T-helper 2 cell treated with Interferon-gamma antibody and Interleukin-4, amounts not matched to agents 5 μg/mL and 100 μg/mL, for 36 hours (primary cell): ENCODE data around the gene SLC8A1.
A peak's percentile ranks its signal among the peaks of the same experiment; 100 is the strongest.

ENCODE experiments used
- DNase-seq: peaks from one replicate; pipeline ENCODE4 v3.0.0; 2021; ENCODE audit warnings: low spot score
- H3K27ac Mint-ChIP-seq: one replicate; pipeline ENCODE4 v1.8.0; 2021; ENCODE audit warnings: mild to moderate bottlenecking, mixed read lengths
- H3K27me3 Mint-ChIP-seq: one replicate; pipeline ENCODE4 v1.8.0; 2021; ENCODE audit warnings: low read depth, mixed read lengths
- H3K36me3 Mint-ChIP-seq: one replicate; pipeline ENCODE4 v1.8.0; 2021; ENCODE audit warnings: low read depth, mixed read lengths
- H3K4me1 Mint-ChIP-seq: one replicate; pipeline ENCODE4 v1.8.0; 2021; ENCODE audit warnings: low read depth, mixed read lengths
- H3K4me3 Mint-ChIP-seq: one replicate; pipeline ENCODE4 v1.8.0; 2022; ENCODE audit warnings: mild to moderate bottlenecking, moderate library complexity, mixed read lengths
- H3K9me3 Mint-ChIP-seq: one replicate; pipeline ENCODE4 v1.8.0; 2021; ENCODE audit warnings: mixed read lengths

Gene SLC8A1

GRCh38 chr2:40474306-40474705 lies 22.4 kb upstream of the SLC8A1 start:
- H3K9me3 Mint-ChIP-seq = no peaks in the 10 kb centered on the region
- no peaks in the 10 kb centered on the region for H3K4me1 Mint-ChIP-seq
- no peak for DNase-seq

GRCh38 chr2:40471866-40472265 lies 20.0 kb upstream of the SLC8A1 start:
- H3K9me3 Mint-ChIP-seq = no peaks in the 10 kb centered on the region
- no peaks in the 10 kb centered on the region for H3K36me3 Mint-ChIP-seq
- H3K27me3 Mint-ChIP-seq = peaks cover 5% of the 10 kb centered on the region
- H3K27ac Mint-ChIP-seq = no peak overlapping the region
- no peak overlapping the region for H3K4me3 Mint-ChIP-seq
- no peak for DNase-seq
- no peaks in the 10 kb centered on the region for H3K4me1 Mint-ChIP-seq

More at GRCh38 chr2:40474306-40474705, 22.4 kb upstream of the SLC8A1 start:
- H3K27me3 Mint-ChIP-seq = peaks cover 5% of the 10 kb centered on the region
- H3K4me3 Mint-ChIP-seq = no peak overlapping the region
- H3K36me3 Mint-ChIP-seq = no peaks in the 10 kb centered on the region
- H3K27ac Mint-ChIP-seq = no peak overlapping the region

DNA sequence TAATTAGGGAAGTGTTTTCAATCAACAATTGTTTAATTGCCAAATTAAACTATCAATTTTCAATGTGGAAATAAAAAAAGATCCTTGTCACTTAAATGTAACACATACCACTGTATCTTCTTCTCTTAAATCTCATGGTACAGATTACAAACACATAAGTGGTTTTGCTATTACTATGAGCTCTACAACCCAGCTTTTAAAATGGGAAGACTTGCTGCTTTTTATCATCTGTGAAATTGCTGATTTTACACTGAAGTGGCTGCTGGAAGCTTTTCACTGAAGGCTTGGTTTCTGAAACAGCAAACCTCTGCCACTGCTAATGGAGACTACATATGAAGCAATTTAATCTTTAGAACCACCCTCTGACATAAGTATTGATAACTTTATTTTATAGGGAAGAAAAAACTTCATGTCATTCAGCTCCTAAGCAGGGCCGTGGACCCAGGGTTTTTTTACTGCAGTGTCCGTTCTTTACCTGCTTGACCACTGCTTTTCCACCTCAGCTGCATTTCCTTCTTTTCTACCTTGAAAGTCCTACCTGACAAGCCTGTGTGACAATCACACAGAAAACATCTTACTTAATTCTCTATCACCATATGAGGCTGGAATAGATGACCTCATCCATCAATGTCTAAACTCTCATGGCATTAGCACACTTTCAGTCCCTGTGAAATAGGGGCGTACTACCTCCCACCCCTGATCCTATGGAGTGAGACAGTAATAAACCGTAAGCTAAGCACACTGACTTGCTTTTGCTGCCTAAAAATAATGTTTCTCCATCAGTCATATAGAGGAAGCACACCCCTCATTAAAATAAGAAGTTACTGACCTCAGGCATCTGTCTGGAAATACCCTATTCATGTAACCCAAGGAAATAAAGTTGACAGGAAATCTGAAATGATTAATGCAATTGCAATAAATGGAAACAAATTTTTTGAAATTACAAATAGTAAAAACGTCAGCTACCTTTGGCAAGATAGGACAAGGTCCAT lies 19.2 kb upstream of the SLC8A1 start:
- H3K4me3 Mint-ChIP-seq = no peak overlapping the region
- H3K9me3 Mint-ChIP-seq = no peaks in the 10 kb centered on the region
- H3K27me3 Mint-ChIP-seq = peaks cover 2% of the 10 kb centered on the region
- no peaks in the 10 kb centered on the region for H3K4me1 Mint-ChIP-seq
- H3K36me3 Mint-ChIP-seq = no peaks in the 10 kb centered on the region
- no peak for DNase-seq
- H3K27ac Mint-ChIP-seq = no peak overlapping the region

DNA sequence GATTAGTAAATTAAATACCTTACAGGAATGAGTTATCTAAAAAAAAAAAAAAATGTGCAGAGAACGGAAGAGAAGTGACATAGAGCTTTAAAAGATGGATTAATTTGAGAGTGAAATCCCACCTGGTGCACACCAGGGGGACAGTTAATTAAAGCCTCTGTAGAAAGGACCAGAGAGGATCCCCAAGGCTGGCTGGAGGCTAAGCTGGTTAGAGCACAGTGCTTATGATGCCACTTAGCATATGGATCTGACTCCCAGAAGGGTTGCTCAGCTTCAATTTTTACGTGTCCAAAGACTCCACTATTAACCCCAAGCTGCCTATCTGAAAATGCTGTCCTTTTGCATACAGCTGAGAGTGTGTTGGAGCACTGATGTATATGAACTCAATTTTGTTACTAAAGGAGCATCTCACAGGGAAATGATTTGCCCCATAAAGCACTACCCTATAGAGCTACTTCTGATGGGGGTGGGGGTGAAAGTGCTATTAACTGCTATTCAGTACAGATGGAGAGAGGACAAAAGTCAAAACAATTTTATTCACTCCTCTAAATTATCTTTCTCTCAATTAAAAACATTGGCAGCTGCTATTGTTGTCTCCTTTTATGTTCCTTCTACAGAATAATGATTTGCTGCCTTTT lies 15.2 kb upstream of the SLC8A1 start:
- DNase-seq = no peak
- Mint-ChIP-seq H3K36me3 (no peaks in the 10 kb centered on the region), H3K4me3 (no peak overlapping the region), H3K27me3 (no peaks in the 10 kb centered on the region), H3K4me1 (no peaks in the 10 kb centered on the region), H3K27ac (no peak overlapping the region), H3K9me3 (no peaks in the 10 kb centered on the region)

- no peaks in the 10 kb centered on the region for H3K9me3 Mint-ChIP-seq
- H3K27ac Mint-ChIP-seq = no peak overlapping the region
- no peaks in the 10 kb centered on the region for H3K4me1 Mint-ChIP-seq
- no peaks in the 10 kb centered on the region for H3K36me3 Mint-ChIP-seq
- no peak for DNase-seq
- H3K27me3 Mint-ChIP-seq = no peaks in the 10 kb centered on the region
- H3K4me3 Mint-ChIP-seq = no peak overlapping the region
Observed at GRCh38 chr2:40466332-40466906, 14.5 kb upstream of the SLC8A1 start.

DNA sequence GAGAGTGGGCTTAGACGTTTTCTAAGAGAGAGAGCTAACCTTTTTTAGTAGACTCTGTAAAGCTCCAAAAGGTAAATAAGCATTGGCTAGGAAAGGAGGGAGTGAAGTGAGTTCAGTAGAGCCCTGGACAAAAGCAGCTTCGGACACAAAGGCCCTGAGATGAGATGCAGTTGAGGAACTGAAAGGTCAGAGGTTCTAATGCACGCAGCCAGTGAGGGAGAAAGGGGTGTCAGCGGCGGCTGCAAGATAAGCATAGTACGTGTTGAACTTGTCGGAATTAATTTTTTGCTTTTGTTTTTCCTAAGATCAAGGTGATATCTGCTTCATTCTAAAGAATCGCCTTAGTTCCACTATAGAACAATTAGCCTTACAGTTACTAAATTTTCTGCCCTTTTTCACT lies 11.2 kb upstream of the SLC8A1 start:
- Mint-ChIP-seq H3K4me1 (no peaks in the 10 kb centered on the region), H3K27ac (no peak overlapping the region), H3K4me3 (no peak overlapping the region), H3K36me3 (no peaks in the 10 kb centered on the region), H3K9me3 (no peaks in the 10 kb centered on the region), H3K27me3 (no peaks in the 10 kb centered on the region)
- no peak for DNase-seq

GRCh38 chr2:40458271-40458794 lies 6.4 kb upstream of the SLC8A1 start:
- H3K27ac Mint-ChIP-seq = no peak overlapping the region
- no peak for DNase-seq
- no peaks in the 10 kb centered on the region for H3K9me3 Mint-ChIP-seq
- no peak overlapping the region for H3K4me3 Mint-ChIP-seq
- H3K4me1 Mint-ChIP-seq = peaks cover 2% of the 10 kb centered on the region
- peaks cover 15% of the 10 kb centered on the region for H3K27me3 Mint-ChIP-seq
- no peaks in the 10 kb centered on the region for H3K36me3 Mint-ChIP-seq

- peaks cover 18% of the 10 kb centered on the region for H3K27me3 Mint-ChIP-seq
- H3K4me1 Mint-ChIP-seq = peaks cover 2% of the 10 kb centered on the region
Observed at GRCh38 chr2:40457837-40458236, 5.9 kb upstream of the SLC8A1 start.

GRCh38 chr2:40457366-40457765 lies 5.5 kb upstream of the SLC8A1 start:
- Mint-ChIP-seq H3K9me3 (no peaks in the 10 kb centered on the region), H3K4me3 (no peak overlapping the region), H3K27ac (no peak overlapping the region), H3K4me1 (peaks cover 5% of the 10 kb centered on the region), H3K27me3 (peaks cover 23% of the 10 kb centered on the region), H3K36me3 (no peaks in the 10 kb centered on the region)
- no peak for DNase-seq

More at GRCh38 chr2:40457837-40458236, 5.9 kb upstream of the SLC8A1 start:
- no peaks in the 10 kb centered on the region for H3K36me3 Mint-ChIP-seq
- no peaks in the 10 kb centered on the region for H3K9me3 Mint-ChIP-seq
- DNase-seq = no peak
- no peak overlapping the region for H3K27ac Mint-ChIP-seq
- H3K4me3 Mint-ChIP-seq = no peak overlapping the region

GRCh38 chr2:40456926-40457325 lies 5.0 kb upstream of the SLC8A1 start:
- peaks cover 24% of the 10 kb centered on the region for H3K27me3 Mint-ChIP-seq
- H3K9me3 Mint-ChIP-seq = no peaks in the 10 kb centered on the region

GRCh38 chr2:40455661-40456060 lies 3.8 kb upstream of the SLC8A1 start:
- peaks cover 12% of the 10 kb centered on the region for H3K4me1 Mint-ChIP-seq
- H3K27me3 Mint-ChIP-seq = peaks cover 35% of the 10 kb centered on the region
- H3K9me3 Mint-ChIP-seq = no peaks in the 10 kb centered on the region
- no peak overlapping the region for H3K4me3 Mint-ChIP-seq
- no peak for DNase-seq
- H3K27ac Mint-ChIP-seq = no peak overlapping the region
- no peaks in the 10 kb centered on the region for H3K36me3 Mint-ChIP-seq

More at GRCh38 chr2:40456926-40457325, 5.0 kb upstream of the SLC8A1 start:
- Mint-ChIP-seq H3K27ac (no peak overlapping the region), H3K36me3 (no peaks in the 10 kb centered on the region), H3K4me1 (peaks cover 7% of the 10 kb centered on the region), H3K4me3 (no peak overlapping the region)
- DNase-seq = no peak

DNA sequence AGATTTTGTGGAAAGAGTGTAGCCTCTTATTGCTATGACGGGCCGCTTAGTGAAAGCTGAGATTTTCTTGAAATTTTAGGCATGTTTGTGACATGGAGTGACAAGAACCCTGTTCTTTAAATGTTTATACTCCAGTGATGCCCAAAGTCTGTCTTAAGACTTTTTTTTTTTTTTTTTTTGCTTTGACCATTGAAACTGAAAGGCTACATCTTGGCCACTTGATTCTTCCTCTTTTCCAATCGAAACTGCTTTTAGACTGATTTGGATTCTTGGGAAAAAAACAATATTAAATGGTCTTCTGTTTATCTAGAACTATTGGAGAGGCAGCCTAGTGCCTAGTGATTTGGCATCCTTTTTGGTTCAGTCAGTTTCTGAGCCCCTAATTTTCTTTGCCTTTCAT lies 2.4 kb upstream of the SLC8A1 start:
- H3K36me3 Mint-ChIP-seq = no peaks in the 10 kb centered on the region
- H3K27ac Mint-ChIP-seq = no peak overlapping the region
- no peak for DNase-seq
- peaks cover 18% of the 10 kb centered on the region for H3K4me1 Mint-ChIP-seq
- H3K9me3 Mint-ChIP-seq = no peaks in the 10 kb centered on the region
- no peak overlapping the region for H3K4me3 Mint-ChIP-seq
- peaks cover 46% of the 10 kb centered on the region for H3K27me3 Mint-ChIP-seq

- Mint-ChIP-seq H3K4me1 (peaks cover 18% of the 10 kb centered on the region), H3K4me3 (peak overlapping the region; percentile 80), H3K9me3 (no peaks in the 10 kb centered on the region), H3K27me3 (peaks cover 51% of the 10 kb centered on the region), H3K27ac (no peak overlapping the region), H3K36me3 (no peaks in the 10 kb centered on the region)
- no peak for DNase-seq
Observed at GRCh38 chr2:40452786-40453185, 896 bp upstream of the SLC8A1 start.
